ENCODE results near the gene TMEM242. TPM values are rescaled to one million over a fixed set of nuclear protein-coding genes. Genes with fewer than 3 reads are reported as not detected.

The TMEM242 gene
- total and polyA plus RNA-seq, 9 donors, result 5.5 to 12.1 (median 10.1) TPM

GRCh38 chr6:157326979-157327378 is 3.7 kb upstream of the TMEM242 start:
- intact Hi-C loops (cut with DNase I), result no loop called here
- 5 to 8% (median 5%) methylated on average over 6 of the region's 6 CpGs for WGBS, 3 donors
- Histone ChIP-seq H3K27ac (no peak overlapping the region), H3K4me3 (no peak overlapping the region), H3K27me3 (no peaks in the 10 kb centered on the region), H3K9me3 (no peaks in the 10 kb centered on the region), H3K36me3 (no peaks in the 10 kb centered on the region), H3K4me1 (ENCODE audit: insufficient read depth) (no peaks in the 10 kb centered on the region)
- no peak for DNase-seq
- no peak for TF ChIP-seq CTCF (IDR thresholded peaks at IDR 0.05)
- TF ChIP-seq POLR2A (IDR thresholded peaks at IDR 0.05), result no peak
- no peak for TF ChIP-seq EP300 (IDR thresholded peaks at IDR 0.05)

GRCh38 chr6:157325069-157325805 is 1.9 kb upstream of the TMEM242 start:
- intact Hi-C loops (cut with DNase I), result no loop called here
- no peak for DNase-seq
- no peaks in the 10 kb centered on the region for H3K9me3 ChIP-seq
- no peaks in the 10 kb centered on the region for H3K4me1 ChIP-seq (ENCODE audit: insufficient read depth)
- 57 to 67% (median 62%) methylated on average over 9 of the region's 9 CpGs for WGBS, 3 donors
- TF ChIP-seq POLR2A (IDR thresholded peaks at IDR 0.05) (no peak), EP300 (IDR thresholded peaks at IDR 0.05) (no peak), CTCF (IDR thresholded peaks at IDR 0.05) (no peak)
- no peaks in the 10 kb centered on the region for H3K27me3 ChIP-seq
- no peaks in the 10 kb centered on the region for H3K36me3 ChIP-seq
- H3K4me3 ChIP-seq, result no peak overlapping the region
- no peak overlapping the region for H3K27ac ChIP-seq

GRCh38 chr6:157323966-157324300 is 614 bp upstream of the TMEM242 start:
- Histone ChIP-seq H3K4me1 (ENCODE audit: insufficient read depth) (no peaks in the 10 kb centered on the region), H3K36me3 (no peaks in the 10 kb centered on the region), H3K9me3 (no peaks in the 10 kb centered on the region), H3K27me3 (no peaks in the 10 kb centered on the region), H3K4me3 (peak overlapping the region; percentile 59), H3K27ac (peak overlapping the region; percentile 69 to 91)
- TF ChIP-seq CTCF (IDR thresholded peaks at IDR 0.05) (no peak), EP300 (IDR thresholded peaks at IDR 0.05) (no peak), POLR2A (IDR thresholded peaks at IDR 0.05) (no peak)
- intact Hi-C loops (cut with DNase I), result loop anchor here in 1 of 4 donors (5.0 kb wide), 1 partner anchor 343 kb away; no protein-coding TSS in a partner anchor
- 0 to 1% (median 0%) methylated on average over 20 of the region's 20 CpGs for WGBS, 3 donors
- DNase-seq, result peak; percentile 78 to 83 (median 81)

GRCh38 chr6:157322792-157323254 is 496 bp downstream of the TMEM242 start:
- WGBS, 3 donors, result 1 to 3% (median 1%) methylated on average over 21 of the region's 21 CpGs
- Histone ChIP-seq H3K27me3 (no peaks in the 10 kb centered on the region), H3K36me3 (no peaks in the 10 kb centered on the region), H3K9me3 (no peaks in the 10 kb centered on the region), H3K4me3 (peak overlapping the region; percentile 59), H3K4me1 (ENCODE audit: insufficient read depth) (no peaks in the 10 kb centered on the region), H3K27ac (peak overlapping the region; percentile 69 to 91)
- TF ChIP-seq CTCF (IDR thresholded peaks at IDR 0.05) (no peak), POLR2A (IDR thresholded peaks at IDR 0.05) (no peak), EP300 (IDR thresholded peaks at IDR 0.05) (no peak)
- intact Hi-C loops (cut with DNase I), result loop anchor here in 1 of 4 donors (5.0 kb wide), 1 partner anchor 344 kb away; no protein-coding TSS in a partner anchor
- DNase-seq, result peak in 1 of 5 donors; percentile 65

Data from ovary (tissue), 9 donors.